ENCODE data around the gene ASTN2.

- TF ChIP-seq E4F1 (IDR thresholded peaks at IDR 0.05; ENCODE audit: borderline replicate concordance, partially characterized antibody) (no peak), TCF3 (IDR thresholded peaks at IDR 0.05; ENCODE audit: borderline replicate concordance, insufficient read depth, low read depth, low read length) (no peak), ATF3 (IDR thresholded peaks at IDR 0.05; ENCODE audit: borderline replicate concordance, extremely low read depth, low read depth, low read length) (no peak), ZSCAN29 (IDR thresholded peaks at IDR 0.05) (no peak), NBN (IDR thresholded peaks at IDR 0.05) (no peak), EZH2 (IDR thresholded peaks at IDR 0.05; ENCODE audit: borderline replicate concordance, control insufficient read depth, low read depth, low read length) (no peak), SUZ12 (IDR thresholded peaks at IDR 0.05; ENCODE audit: unreplicated experiment) (no peak), CTCF (IDR thresholded peaks at IDR 0.05 in 2 of 3, conservative IDR thresholded peaks at IDR 0.05 in 1 of 3; ENCODE audit: control insufficient read depth in 2 of 3, extremely low read depth in 1 of 3, insufficient read depth in 1 of 3, low read depth in 3 of 3, low read length in 3 of 3) (peak; percentile 60 to 79 (median 77)), CEBPZ (IDR thresholded peaks at IDR 0.05; ENCODE audit: low read depth, low read length) (no peak), POLR2A (IDR thresholded peaks at IDR 0.05; ENCODE audit: low read depth, low read length) (no peak), ETV6 (conservative IDR thresholded peaks at IDR 0.05 in 1 of 2, IDR thresholded peaks at IDR 0.05 in 1 of 2; ENCODE audit: borderline replicate concordance in 1 of 2, low read depth in 1 of 2) (no peak), TAF1 (IDR thresholded peaks at IDR 0.05; ENCODE audit: borderline replicate concordance, low read depth, low read length) (no peak), RB1 (IDR thresholded peaks at IDR 0.05; ENCODE audit: borderline replicate concordance) (no peak), ZNF384 (IDR thresholded peaks at IDR 0.05; ENCODE audit: borderline replicate concordance, low read depth, low read length) (no peak)
Measured at GRCh38 chr9:116494815-116495634, 919.8 kb downstream of the ASTN2 start.
